Heart right ventricle (tissue), 16 donors: ENCODE measurements around the gene EGFL7. TPM values are rescaled to one million over a fixed set of nuclear protein-coding genes. Genes with fewer than 3 reads are reported as not detected.

ENCODE experiments used
- ATAC-seq, 8 donors: fragments of 200-7000 bp; cut with Tn5 transposase; one replicate each; pipeline ENCODE4 v1.9.1; 2020; ENCODE audit warnings: mild to moderate bottlenecking in 8 of 8, moderate library complexity in 8 of 8, moderate number of reproducible peaks in 1 of 8
- DNase-seq, 2 donors: peaks; one replicate each; pipeline ENCODE4 v3.0.0-alpha.2; 2020
- H3K27ac ChIP-seq, 10 donors: fragments of 200-600 bp; sonication (generic) in 2 of 10; one replicate each; pipeline versions ENCODE4 v1.5.0 to v1.8.0; 2020 to 2022; ENCODE audit warnings: mild to moderate bottlenecking in 3 of 10
- H3K27me3 ChIP-seq, 7 donors: fragments of 200-600 bp; one replicate each; pipeline ENCODE4 v1.8.0; 2021 to 2022; ENCODE audit warnings: mild to moderate bottlenecking in 2 of 7
- H3K36me3 ChIP-seq, 9 donors: fragments of 200-600 bp; sonication (generic) in 1 of 9; one replicate each; pipeline versions ENCODE4 v1.5.0 to v1.8.0; 2020 to 2022; ENCODE audit warnings: mild to moderate bottlenecking in 2 of 9
- H3K4me1 ChIP-seq, 9 donors: fragments of 200-600 bp; sonication (generic) in 1 of 9; one replicate each; pipeline versions ENCODE4 v1.5.0 to v1.8.0; 2020 to 2022; ENCODE audit warnings: mild to moderate bottlenecking in 4 of 9
- H3K4me3 ChIP-seq, 10 donors: fragments of 200-600 bp; sonication (generic) in 2 of 10; one replicate each; pipeline versions ENCODE4 v1.5.0 to v1.8.0; 2020 to 2022; ENCODE audit warnings: mild to moderate bottlenecking in 7 of 10, moderate library complexity in 2 of 10
- H3K9me3 ChIP-seq, 11 donors: fragments of 200-600 bp in 10 of 11; sonication (generic) in 2 of 11; one replicate each; pipeline versions ENCODE4 v1.5.0 to v1.8.0; 2013 to 2022; ENCODE audit warnings: mild to moderate bottlenecking in 2 of 11, control low read depth in 1 of 11, moderate library complexity in 1 of 11
- CTCF ChIP-seq, 9 donors: fragments of 200-600 bp; sonication (generic) in 2 of 9; IDR thresholded peaks; one replicate each; pipeline versions ENCODE4 v1.5.0 to v1.8.0; 2021 to 2022; ENCODE audit warnings: antibody characterized with exemption in 9 of 9, mild to moderate bottlenecking in 5 of 9, moderate library complexity in 1 of 9
- WGBS, 2 donors: extraction: QIAGEN DNeasy Blood & Tissue Kit; methylation state at CpG; one replicate each; pipeline ENCODE4 v1.1.7; 2013; ENCODE audit warnings: inconsistent platforms in 1 of 2; 5-methylcytosine and 5-hydroxymethylcytosine counted together
- intact Hi-C, 10 donors: fragments of 100-400 bp; cut with DNase I; formaldehyde crosslinking; loops; one replicate each; pipeline versions ENCODE4 v1.11.1 to v1.14.2; 2022
- polyA plus RNA-seq, 2 donors: library from polyadenylated mRNA; stranded (reverse); fragments of 200-250 nt; gene quantifications; one replicate each; pipeline ENCODE4 v1.2.3, GENCODE V29; 2013
- total RNA-seq, 10 donors: library from RNA; stranded (reverse); fragmentation: NEBNext Ultra II Directional in 3 of 10; extraction: Animal tissue kit (Norgen Biotek cat#: 25700) in 3 of 10; gene quantifications; one replicate each; pipeline versions ENCODE4 v1.2.1 to v1.2.4, GENCODE V29; 2021 to 2023
- donor health status: Arrhythmogenic right ventricular cardiomyopathy.
- donor health status: ischemic (EF 13 %, LVEDD 7.1; RV severe dilation, severe dysfunction).
- donor health status: healthy with polysubstance abuse.
- donor health status: DM: no; HTN: yes; CAD: no.
- donor health status: DM: no; HTN: no; CAD: no.
- donor health status: ischemic (EF 25% LVEDD 6.9; RV normal size, moderate dysfunction).
- donor health status: ischemic (EF 25% LVEDD 5.7; RV mildly dilated, moderate dysfunction).
- donor health status: healthy.
- donor health status: DM: yes; HTN: yes; CAD: no.
- donor health status: Ischemic cardiomyopathy.
- donor health status: ischemic (EF 35%, LVEDD 5.7; RV mildly dilated, moderate dysfunction).
- donor health status: nonischemic (EF 11% LVEDD 7.7; RV severe dilation, severe dysfunction).
- donor health status: DM: yes; HTN: yes; CAD: no.
- donor health status: PGD.
- donor health status: ischemic (EF 29% LVEDD 5.4; RV normal size, mild dysfunction).
- donor health status: nonischemic (EF 23%, LVEDD 6.1; RV moderate dilation, normal function).

Gene EGFL7
- total and polyA plus RNA-seq, 12 donors, result 68.6 to 377 (median 101) TPM

- 96 to 97% methylated on average over 29 of the region's 29 CpGs for WGBS, 2 donors
- no peaks in the 10 kb centered on the region for H3K27me3 ChIP-seq
- H3K4me1 ChIP-seq, result peaks cover 10 to 77% (median 30%) of the 10 kb centered on the region in 9 donors
- no peak for TF ChIP-seq CTCF (IDR thresholded peaks at IDR 0.05)
- no peak for ATAC-seq
- H3K27ac ChIP-seq, result peak overlapping the region in 4 of 10 donors; percentile 26 to 90 (median 51)
- H3K36me3 ChIP-seq, result no peaks in the 10 kb centered on the region
- DNase-seq, result no peak
- H3K4me3 ChIP-seq, result no peak overlapping the region
- intact Hi-C loops, result loop anchor here in 2 of 10 donors (10.0 kb wide), 2 partner anchors 56 to 76 kb away; partner anchors contain the start of gene NOTCH1 (in 1 of the 2)
- no peaks in the 10 kb centered on the region for H3K9me3 ChIP-seq
Observed at GRCh38 chr9:136620441-136621018, 42.2 kb upstream of the EGFL7 start.

- Histone ChIP-seq H3K36me3 (no peaks in the 10 kb centered on the region), H3K4me1 (peaks cover 14 to 77% (median 35%) of the 10 kb centered on the region in 9 donors), H3K4me3 (no peak overlapping the region), H3K9me3 (no peaks in the 10 kb centered on the region), H3K27ac (peak overlapping the region in 1 of 10 donors; percentile 90), H3K27me3 (no peaks in the 10 kb centered on the region)
- ATAC-seq, result no peak
- WGBS, 2 donors, result 80 to 81% methylated on average over 34 of the region's 34 CpGs
- no peak for DNase-seq
- intact Hi-C loops, result loop anchor here in 2 of 10 donors (10.0 kb wide), 2 partner anchors 56 to 76 kb away; partner anchors contain the start of gene NOTCH1 (in 1 of the 2)
- no peak for TF ChIP-seq CTCF (IDR thresholded peaks at IDR 0.05)
Observed at GRCh38 chr9:136621019-136621733, 41.5 kb upstream of the EGFL7 start.

- H3K9me3 ChIP-seq, result no peaks in the 10 kb centered on the region
- DNase-seq, result no peak
- no peak for TF ChIP-seq CTCF (IDR thresholded peaks at IDR 0.05)
Observed at GRCh38 chr9:136621734-136622093, 41.0 kb upstream of the EGFL7 start.

GRCh38 chr9:136622538-136622948 lies 40.2 kb upstream of the EGFL7 start:
- TF ChIP-seq CTCF (IDR thresholded peaks at IDR 0.05), result no peak
- no peak for DNase-seq
- Histone ChIP-seq H3K4me3 (no peak overlapping the region), H3K4me1 (peaks cover 15 to 76% (median 45%) of the 10 kb centered on the region in 9 donors), H3K36me3 (no peaks in the 10 kb centered on the region), H3K9me3 (no peaks in the 10 kb centered on the region), H3K27me3 (peaks cover 0 to 3% (median 0%) of the 10 kb centered on the region in 7 donors), H3K27ac (no peak overlapping the region)
- 92 to 93% methylated on average over 16 of the region's 16 CpGs for WGBS, 2 donors
- ATAC-seq, result no peak
- intact Hi-C loops, result loop anchor here in 2 of 10 donors (10.0 kb wide), 2 partner anchors 58 to 78 kb away; partner anchors contain the start of gene NOTCH1 (in 1 of the 2)

More at GRCh38 chr9:136621734-136622093, 41.0 kb upstream of the EGFL7 start:
- Histone ChIP-seq H3K4me3 (no peak overlapping the region), H3K36me3 (no peaks in the 10 kb centered on the region), H3K27me3 (no peaks in the 10 kb centered on the region), H3K27ac (no peak overlapping the region), H3K4me1 (peaks cover 15 to 75% (median 41%) of the 10 kb centered on the region in 9 donors)
- no peak for ATAC-seq
- 68 to 77% methylated on average over 9 to 10 of the region's 10 CpGs for WGBS, 2 donors
- intact Hi-C loops, result loop anchor here in 2 of 10 donors (10.0 kb wide), 2 partner anchors 57 to 77 kb away; partner anchors contain the start of gene NOTCH1 (in 1 of the 2)
